Measurements from ENCODE around the gene GSDMA.

DNA sequence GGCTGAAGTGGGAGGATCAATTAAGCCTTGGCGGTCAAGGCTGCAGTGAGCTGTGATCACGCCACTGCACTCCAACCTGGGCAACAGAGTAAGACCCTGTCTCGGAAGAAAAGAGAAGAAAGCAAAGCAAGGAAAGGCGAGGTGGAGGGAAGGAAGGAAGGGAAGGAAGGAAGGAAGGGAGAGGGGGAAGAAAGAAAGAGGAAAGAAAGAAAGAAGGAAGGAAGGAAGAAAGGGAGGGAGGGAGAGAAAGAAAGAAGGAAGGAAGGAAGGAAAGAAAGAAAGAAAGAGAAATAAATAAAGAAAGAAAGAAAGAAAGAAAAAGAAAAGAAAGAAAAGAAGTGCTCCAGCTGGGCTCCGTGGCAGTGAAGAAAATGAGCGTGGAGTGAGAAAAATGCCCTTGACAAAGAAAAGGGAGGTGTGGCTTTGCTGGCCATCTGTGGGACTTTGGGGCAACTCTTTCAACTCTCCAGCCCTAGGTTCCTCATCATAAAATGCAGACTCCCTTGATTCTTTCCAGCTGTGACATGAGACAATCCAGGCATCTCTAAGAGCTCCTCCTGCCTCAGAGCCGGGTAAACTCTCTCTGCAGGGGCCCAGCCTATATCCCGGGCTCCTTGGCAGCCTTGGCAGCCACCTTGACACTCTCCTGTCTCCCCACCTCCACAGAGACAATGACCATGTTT is 2.4 kb downstream of the GSDMA start:
- TF ChIP-seq EZH2 (IDR thresholded peaks at IDR 0.05; ENCODE audit: insufficient read depth, low read length) (no peak), CTCF (IDR thresholded peaks at IDR 0.05; ENCODE audit: insufficient read depth, low read depth, low read length) (no peak)

All from astrocyte (in vitro differentiated cells and primary cell).